Adipose tissue (tissue), 3 donors: ENCODE results near the gene EED. TPM values are rescaled to one million over a fixed set of nuclear protein-coding genes. Genes with fewer than 3 reads are reported as not detected.
"Not testable (repeated sequence)": the region's sequence is repeated elsewhere in the genome, so short reads cannot be mapped to it uniquely, and the experiment has no call there.

Experiments used
- H3K27ac ChIP-seq: one replicate; pipeline ENCODE4 v1.5.1; 2013; ENCODE audit warnings: low read depth, low read length
- WGBS, 3 donors: extraction: QIAGEN DNeasy Blood & Tissue Kit; methylation state at CpG; one replicate each; pipeline ENCODE4 v1.1.7; 2013; 5-methylcytosine and 5-hydroxymethylcytosine counted together
- polyA plus RNA-seq, 3 donors: library from polyadenylated mRNA; stranded (reverse); fragments of 200-250 nt; gene quantifications; one replicate each; pipeline ENCODE4 v1.2.3, GENCODE V29; 2013
- donor health status: healthy with polysubstance abuse.
- donor health status: Bipolar disorder and iron deficiency.
- donor health status: healthy.

The EED gene
- polyA plus RNA-seq, 3 donors = 6.3 to 15.6 (median 9.5) TPM

DNA sequence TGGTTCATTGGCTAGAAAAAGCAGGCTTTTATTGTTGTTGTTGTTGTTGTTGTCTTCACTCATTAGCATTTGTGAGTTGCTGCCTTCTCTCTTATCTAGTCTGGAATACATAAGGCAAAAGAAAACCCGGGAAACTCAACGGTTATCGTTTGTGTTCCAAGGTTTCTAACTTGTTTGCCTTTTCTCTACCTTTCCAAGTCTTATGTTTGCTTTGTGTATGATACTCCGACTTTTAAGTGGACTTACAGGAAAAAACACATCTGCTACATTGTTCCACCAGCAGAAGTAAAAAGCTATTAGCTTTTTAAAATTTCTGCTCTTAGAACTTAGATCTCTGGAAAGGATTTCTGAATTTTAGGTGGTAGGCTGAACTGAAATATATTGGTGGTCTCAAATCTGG is 30.4 kb downstream of the EED start:
- WGBS, 3 donors = 32 to 94% (median 92%) methylated on average over 4 of the region's 4 CpGs

GRCh38 chr11:86275493-86276370 is 31.2 kb downstream of the EED start:
- no peak overlapping the region for H3K27ac ChIP-seq
- WGBS, 3 donors = 80 to 95% (median 89%) methylated on average over 2 of the region's 2 CpGs

More for the DNA sequence above, 30.4 kb downstream of the EED start:
- no peak overlapping the region for H3K27ac ChIP-seq

DNA sequence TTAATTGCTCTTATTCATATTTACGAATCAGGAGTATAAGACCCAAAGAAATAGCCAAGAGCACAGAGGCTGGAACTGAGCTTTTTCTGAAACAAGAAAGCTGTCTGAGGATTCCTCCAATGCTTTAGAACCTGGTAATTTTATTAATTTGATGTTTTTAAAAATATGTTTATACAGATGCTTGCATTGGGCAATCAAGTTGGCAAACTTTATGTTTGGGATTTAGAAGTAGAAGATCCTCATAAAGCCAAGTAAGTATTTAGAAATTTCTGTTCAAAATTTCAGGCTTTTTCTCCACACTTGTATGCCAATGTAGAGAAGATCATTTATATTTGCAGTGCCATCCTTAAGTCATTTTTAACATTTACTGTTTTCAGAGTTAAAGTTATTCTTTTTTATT is 33.2 kb downstream of the EED start:
- H3K27ac ChIP-seq = no peak overlapping the region
- 88 to 97% (median 88%) methylated on average over 1 of the region's 1 CpG for WGBS, 3 donors

DNA sequence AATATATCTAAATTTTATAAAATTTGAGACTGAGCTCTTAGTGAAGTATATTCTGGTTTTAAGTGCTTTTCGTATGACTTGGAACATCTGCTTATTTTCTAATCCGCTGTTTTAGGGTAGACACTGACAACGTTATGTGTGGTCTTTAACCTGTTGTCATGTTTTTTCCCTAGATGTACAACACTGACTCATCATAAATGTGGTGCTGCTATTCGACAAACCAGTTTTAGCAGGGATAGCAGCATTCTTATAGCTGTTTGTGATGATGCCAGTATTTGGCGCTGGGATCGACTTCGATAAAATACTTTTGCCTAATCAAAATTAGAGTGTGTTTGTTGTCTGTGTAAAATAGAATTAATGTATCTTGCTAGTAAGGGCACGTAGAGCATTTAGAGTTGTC is 33.7 kb downstream of the EED start:
- no peak overlapping the region for H3K27ac ChIP-seq
- WGBS, 3 donors = 93 to 95% (median 94%) methylated on average over 8 of the region's 8 CpGs

- 75 to 99% (median 76%) methylated on average over 3 of the region's 3 CpGs for WGBS, 3 donors
- H3K27ac ChIP-seq = no peak overlapping the region
Measured at GRCh38 chr11:86279747-86280146, 35.2 kb downstream of the EED start.

- H3K27ac ChIP-seq = no peak overlapping the region
- 95 to 98% (median 95%) methylated on average over 2 of the region's 2 CpGs for WGBS, 3 donors
Measured at GRCh38 chr11:86287468-86287796, 42.9 kb downstream of the EED start.

DNA sequence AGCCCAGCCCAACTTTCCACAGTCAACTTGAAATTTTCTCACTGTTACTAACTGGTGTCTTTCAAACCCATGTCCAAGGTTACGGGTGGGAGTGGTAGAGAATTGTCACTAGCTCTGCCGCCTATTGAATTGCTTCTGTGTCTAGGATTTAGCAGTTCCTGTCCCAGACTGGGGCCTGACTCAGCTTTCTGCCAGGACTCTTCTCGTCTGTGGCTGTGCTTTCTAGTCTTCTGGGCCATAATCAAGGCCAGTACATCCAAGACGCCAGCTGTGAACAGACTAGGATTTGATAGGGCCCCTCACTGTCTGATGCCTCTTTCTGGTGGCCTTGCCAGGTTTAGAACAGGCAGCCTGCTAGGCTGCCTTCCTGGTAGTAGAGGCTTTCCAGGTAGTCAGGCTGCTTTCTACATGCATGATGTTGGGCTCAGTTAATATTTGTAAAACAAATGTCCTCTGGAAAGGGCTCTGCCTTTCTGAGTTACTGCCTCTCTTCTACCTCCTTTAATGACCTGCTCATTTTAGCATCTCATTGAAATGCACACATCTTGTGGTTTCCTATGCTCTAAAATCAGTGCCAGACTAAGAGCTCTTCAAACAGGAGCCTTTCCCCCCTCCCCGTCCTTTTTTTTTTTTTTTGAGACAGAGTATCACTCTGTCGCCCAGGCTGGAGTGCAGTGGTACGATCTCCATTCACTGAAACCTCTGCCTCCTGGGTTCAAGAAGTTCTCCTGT is 44.4 kb downstream of the EED start:
- 70 to 74% (median 72%) methylated on average over 7 of the region's 7 CpGs for WGBS, 3 donors
- H3K27ac ChIP-seq = no peak overlapping the region

DNA sequence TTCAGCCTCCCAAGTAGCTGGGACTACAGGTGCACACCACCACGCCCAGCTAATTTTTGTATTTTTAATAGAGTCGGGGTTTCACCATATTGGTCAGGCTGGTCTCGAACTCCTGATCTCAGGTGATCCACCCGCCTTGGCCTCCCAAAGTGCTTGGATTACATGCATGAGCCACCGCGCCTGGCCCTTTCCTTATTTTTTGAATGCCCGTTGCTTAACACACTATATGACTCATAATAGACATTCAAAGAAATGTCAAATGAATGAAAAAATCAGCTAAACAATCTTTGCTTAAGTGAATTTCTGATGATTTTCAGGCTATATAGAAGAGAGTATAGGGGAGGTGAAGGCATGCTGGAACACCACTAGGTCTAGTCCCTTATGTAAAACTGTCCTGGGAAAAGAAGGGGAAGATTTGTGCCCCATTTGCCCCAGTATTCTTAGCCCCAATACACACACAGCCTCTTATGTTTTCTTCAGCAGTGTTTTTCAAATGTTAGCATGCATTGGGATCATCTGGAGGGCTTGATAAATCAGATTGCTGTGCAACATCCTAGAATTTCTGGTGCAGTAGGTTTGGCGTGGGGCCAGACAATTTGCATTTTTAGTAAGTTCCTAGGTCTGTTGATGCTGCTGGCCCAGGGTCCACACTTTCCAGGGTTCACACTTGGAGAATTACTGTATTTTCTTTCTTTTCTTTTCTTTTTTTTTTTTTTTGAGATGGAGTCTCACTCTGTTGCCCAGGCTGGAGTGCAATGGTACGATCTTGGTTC is 45.1 kb downstream of the EED start:
- not testable (repeated sequence) for H3K27ac ChIP-seq
- 87 to 94% (median 88%) methylated on average over 9 of the region's 9 CpGs for WGBS, 3 donors

DNA sequence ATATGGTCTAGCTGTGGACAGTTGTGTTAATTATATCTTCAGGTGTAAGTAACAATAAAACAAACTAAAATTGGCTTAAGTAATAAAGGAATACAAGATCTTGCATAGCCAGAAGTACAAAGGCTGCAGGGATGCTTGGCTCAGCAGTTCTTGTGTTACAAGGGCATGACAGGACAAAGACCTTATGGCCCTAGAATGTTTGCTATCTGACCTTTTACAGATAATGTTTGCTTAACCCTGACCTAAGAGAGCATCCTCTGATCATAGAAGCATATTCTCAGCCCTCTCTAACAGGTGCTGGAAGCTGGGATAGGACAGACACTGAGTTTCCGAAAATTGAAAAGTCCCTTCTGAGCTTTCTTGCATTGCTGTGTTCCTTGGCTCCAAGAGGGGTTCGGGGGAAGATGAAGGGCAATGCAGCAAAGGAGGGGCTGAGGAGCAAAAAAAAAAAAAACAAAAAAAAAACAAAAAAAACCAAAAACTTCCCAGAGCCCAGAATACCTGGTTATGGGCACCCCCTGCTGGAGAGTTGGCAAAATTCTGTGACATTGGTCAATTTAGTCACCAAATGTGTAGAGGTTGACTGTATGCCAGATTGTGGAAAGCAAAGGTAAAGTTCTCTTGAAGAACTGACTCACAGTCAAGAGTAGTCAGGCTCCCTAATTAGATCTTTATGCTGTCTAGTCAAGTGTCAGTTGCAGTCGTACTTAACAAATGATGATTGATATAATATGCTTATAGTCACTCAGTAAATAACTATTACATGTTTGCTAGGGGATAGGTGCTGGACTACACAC is 47.1 kb downstream of the EED start:
- H3K27ac ChIP-seq = no peak overlapping the region
- WGBS, 3 donors = 34 to 42% (median 41%) methylated on average over 3 of the region's 3 CpGs

DNA sequence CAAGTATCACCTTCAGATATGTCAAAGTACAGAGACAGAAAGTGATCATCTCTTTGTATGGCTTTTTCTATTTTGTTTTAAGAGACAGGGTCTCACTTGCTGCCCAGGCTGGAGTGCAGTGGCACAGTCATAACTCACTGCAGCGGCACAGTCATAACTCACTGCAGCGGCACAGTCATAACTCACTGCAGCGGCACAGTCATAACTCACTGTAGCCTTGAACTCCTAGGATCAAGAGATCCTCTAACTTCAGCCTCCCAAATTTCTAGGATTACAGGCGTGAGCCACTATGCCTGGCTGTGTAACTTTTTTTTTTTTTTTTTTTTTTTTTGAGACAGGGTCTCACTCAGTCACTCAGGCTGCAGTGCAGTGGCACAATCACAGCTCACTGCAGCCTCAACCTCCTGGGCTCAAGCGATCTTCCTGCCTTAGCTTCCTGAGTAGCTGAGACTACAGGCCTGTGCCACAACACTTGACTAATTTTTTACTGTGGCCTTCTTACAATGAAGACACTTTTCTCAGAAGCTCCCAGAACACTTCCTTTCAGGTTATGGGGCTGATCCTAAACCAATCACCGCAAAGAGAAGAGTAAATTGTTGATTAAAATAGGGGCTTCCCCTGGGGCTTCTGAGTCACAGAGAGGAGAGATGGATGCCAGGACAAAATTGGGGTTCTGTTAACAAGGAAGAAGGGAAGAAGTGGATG is 48.5 kb downstream of the EED start:
- no peak overlapping the region for H3K27ac ChIP-seq
- WGBS, 3 donors = 88 to 92% (median 91%) methylated on average over 6 of the region's 6 CpGs

DNA sequence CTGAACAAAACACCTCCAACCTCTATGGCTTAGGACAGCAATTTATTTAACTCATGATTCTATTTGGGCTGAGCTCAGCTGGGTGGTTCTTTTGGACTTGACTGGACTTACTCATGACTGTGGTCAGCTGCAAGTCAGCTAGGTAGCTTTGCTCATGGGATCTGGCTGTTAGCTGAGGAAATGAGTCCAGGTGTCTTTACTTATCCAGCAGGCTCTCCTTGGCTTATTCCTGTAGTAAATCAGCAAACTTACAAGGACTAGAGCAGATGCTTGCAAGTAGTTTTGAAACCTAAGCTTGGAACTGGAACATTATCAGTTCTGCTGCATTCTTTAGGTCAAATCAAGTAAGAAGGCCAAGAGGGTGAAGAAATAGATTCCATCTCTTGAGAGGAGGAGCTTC is 49.5 kb downstream of the EED start:
- no peak overlapping the region for H3K27ac ChIP-seq

- 3 to 4% (median 3%) methylated on average over 6 of the region's 6 CpGs for WGBS, 3 donors
- H3K27ac ChIP-seq = no peak overlapping the region
Measured at GRCh38 chr11:86301742-86302091, 57.2 kb downstream of the EED start.

DNA sequence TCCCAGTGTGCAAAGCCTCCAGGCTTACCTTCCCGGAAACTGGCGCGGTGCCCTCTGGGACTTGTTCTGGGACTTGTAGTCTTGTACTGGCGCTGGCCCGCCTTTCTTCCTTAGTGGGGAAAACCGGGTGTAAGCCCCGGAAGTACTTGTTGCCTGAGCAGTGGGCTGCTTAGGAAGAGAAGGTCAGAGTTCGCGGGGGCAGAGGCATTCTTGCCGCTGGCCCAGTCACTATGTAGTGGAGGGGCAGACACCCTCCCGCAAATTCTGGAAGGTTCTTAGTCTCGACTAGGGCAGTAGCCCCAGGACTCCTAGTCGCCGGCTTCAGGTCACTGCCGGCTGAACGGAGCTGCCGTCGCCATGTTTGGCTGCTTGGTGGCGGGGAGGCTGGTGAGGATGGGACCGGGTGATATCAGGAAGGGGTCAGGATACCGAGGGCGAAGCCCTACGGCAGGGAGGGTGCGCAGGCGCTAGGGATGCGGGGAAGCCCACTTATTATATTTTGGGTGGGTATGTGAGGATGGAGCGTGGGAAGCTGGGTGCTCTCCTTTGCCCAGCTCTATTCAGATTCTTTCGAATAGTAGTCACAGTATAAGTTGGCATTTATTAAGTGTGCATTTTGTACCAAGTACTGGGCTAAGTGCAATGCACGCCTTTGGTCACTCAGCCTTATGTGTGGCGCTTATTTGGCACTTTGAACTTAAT is 57.7 kb downstream of the EED start, which contains the start of gene HIKESHI:
Gene HIKESHI (plus strand): TSS at position 149 of the 702 bp plus-strand sequence. CDS start 209 bp downstream, at position 358.
- no peak within 1 kb of the TSS for H3K27ac ChIP-seq
- WGBS, 3 donors = 0% methylated on average over 30 of the region's 30 CpGs

- 67 to 75% (median 71%) methylated on average over 2 of the region's 2 CpGs for WGBS, 3 donors
- no peak overlapping the region for H3K27ac ChIP-seq
Measured at GRCh38 chr11:86303257-86303656, 58.7 kb downstream of the EED start.

DNA sequence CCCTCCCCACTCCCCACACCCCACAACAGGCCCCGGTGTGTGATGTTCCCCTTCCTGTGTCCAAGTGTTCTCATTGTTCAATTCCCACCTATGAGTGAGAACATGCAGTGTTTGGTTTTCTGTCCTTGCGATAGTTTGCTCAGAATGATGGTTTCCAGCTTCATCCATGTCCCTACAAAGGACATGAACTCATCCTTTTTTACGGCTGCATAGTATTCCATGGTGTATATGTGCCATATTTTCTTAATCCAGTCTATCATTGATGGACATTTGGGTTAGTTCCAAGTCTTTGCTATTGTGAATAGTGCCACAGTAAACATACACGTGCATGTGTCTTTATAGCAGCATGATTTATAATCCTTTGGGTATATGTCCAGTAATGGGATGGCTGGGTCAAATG is 64.2 kb downstream of the EED start:
- WGBS, 3 donors = 67 to 100% (median 94%) methylated on average over 1 to 2 of the region's 4 CpGs
- H3K27ac ChIP-seq = not testable (repeated sequence)

DNA sequence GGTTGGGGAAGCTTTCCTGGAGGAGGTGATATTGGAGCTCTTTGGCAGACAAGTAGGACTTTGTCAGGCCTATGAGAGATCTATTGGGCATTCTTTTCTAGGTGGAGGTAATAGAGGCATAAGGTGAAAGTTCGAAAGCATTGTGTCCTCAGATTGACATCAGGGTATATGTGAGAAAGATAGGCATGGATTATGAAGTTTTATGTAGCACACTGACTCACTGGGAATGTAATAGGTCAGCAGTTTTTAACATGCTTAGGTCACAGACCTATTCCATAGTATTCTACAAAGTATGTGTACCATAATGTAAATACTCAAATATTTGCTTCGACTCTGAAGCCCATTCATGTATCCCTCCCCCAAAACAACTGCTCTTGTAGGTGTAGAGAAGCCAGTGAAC is 69.2 kb downstream of the EED start:
- no peak overlapping the region for H3K27ac ChIP-seq
- 91 to 98% (median 97%) methylated on average over 2 of the region's 2 CpGs for WGBS, 3 donors

GRCh38 chr11:86314636-86315035 is 70.1 kb downstream of the EED start:
- 79 to 97% (median 93%) methylated on average over 2 of the region's 2 CpGs for WGBS, 3 donors
- no peak overlapping the region for H3K27ac ChIP-seq
